Astrocyte (in vitro differentiated cells and primary cell): ENCODE measurements around the gene CERCAM. TPM values are rescaled to one million over a fixed set of nuclear protein-coding genes. Genes with fewer than 3 reads are reported as not detected.

Experiments
- DNase-seq: peaks from one replicate; pipeline ENCODE4 v3.0.0-alpha.2; 2010; ENCODE audit warnings: low read depth
- FAIRE-seq: peaks from 2 replicates; lab custom pipeline; 2011; peaks lifted over from hg19 to GRCh38; lab: Jason Lieb, UNC
- H2AFZ ChIP-seq: 2 replicates; pipeline ENCODE4 v1.6.0; 2012; ENCODE audit warnings: low read depth, low read length, inconsistent platforms
- H3K27ac ChIP-seq: 2 replicates; pipeline ENCODE4 v1.5.1; 2011; ENCODE audit warnings: low read depth, low read length, inconsistent platforms
- H3K27me3 ChIP-seq: 2 replicates; pipeline ENCODE4 v1.6.0; 2011; ENCODE audit warnings: low read length, inconsistent platforms; ENCODE audit not compliant: insufficient read depth
- H3K36me3 ChIP-seq: 2 replicates; pipeline ENCODE4 v1.5.1; 2011; ENCODE audit warnings: low read length, inconsistent platforms; ENCODE audit not compliant: insufficient read depth
- H3K4me1 ChIP-seq: 2 replicates; pipeline ENCODE4 v1.5.1; 2011; ENCODE audit warnings: low read length, inconsistent platforms; ENCODE audit not compliant: insufficient read depth
- H3K4me2 ChIP-seq: 2 replicates; pipeline ENCODE4 v1.6.0; 2012; ENCODE audit warnings: low read length, inconsistent platforms
- H3K4me3 ChIP-seq: 2 replicates; pipeline ENCODE4 v1.5.1; 2011; ENCODE audit warnings: low read depth, mild to moderate bottlenecking, low read length, inconsistent platforms; ENCODE audit not compliant: insufficient read depth
- H3K79me2 ChIP-seq: 2 replicates; pipeline ENCODE4 v1.6.0; 2012; ENCODE audit warnings: mild to moderate bottlenecking, low read length, inconsistent platforms; ENCODE audit not compliant: insufficient read depth
- H3K9ac ChIP-seq: 2 replicates; pipeline ENCODE4 v1.6.0; 2012; ENCODE audit warnings: mild to moderate bottlenecking, low read length, inconsistent platforms
- H3K9me3 ChIP-seq: 2 replicates; pipeline ENCODE4 v1.5.1; 2012; ENCODE audit warnings: low read depth, mild to moderate bottlenecking, low read length, inconsistent platforms; ENCODE audit not compliant: insufficient read depth
- H4K20me1 ChIP-seq: 2 replicates; pipeline ENCODE4 v1.6.0; 2012; ENCODE audit warnings: low read length, inconsistent platforms; ENCODE audit not compliant: insufficient read depth
- H3K27ac Mint-ChIP-seq: one replicate; pipeline ENCODE4 v1.8.0; 2021; ENCODE audit warnings: mild to moderate bottlenecking, mixed read lengths; ENCODE audit not compliant: unreplicated experiment
- H3K27me3 Mint-ChIP-seq: one replicate; pipeline ENCODE4 v1.8.0; 2021; ENCODE audit warnings: low read depth, mixed read lengths; ENCODE audit not compliant: unreplicated experiment
- H3K36me3 Mint-ChIP-seq: one replicate; pipeline ENCODE4 v1.8.0; 2021; ENCODE audit warnings: low read depth, mixed read lengths; ENCODE audit not compliant: unreplicated experiment
- H3K4me1 Mint-ChIP-seq: one replicate; pipeline ENCODE4 v1.8.0; 2021; ENCODE audit warnings: low read depth, mixed read lengths; ENCODE audit not compliant: unreplicated experiment
- H3K4me3 Mint-ChIP-seq: one replicate; pipeline ENCODE4 v1.8.0; 2021; ENCODE audit warnings: mild to moderate bottlenecking, moderate library complexity, mixed read lengths; ENCODE audit not compliant: unreplicated experiment
- H3K9me3 Mint-ChIP-seq: one replicate; pipeline ENCODE4 v1.8.0; 2021; ENCODE audit warnings: mild to moderate bottlenecking, mixed read lengths; ENCODE audit not compliant: unreplicated experiment
- EZH2 ChIP-seq: IDR thresholded peaks from 2 replicates; pipeline ENCODE4 v1.6.1; 2012; ENCODE audit warnings: mild to moderate bottlenecking, low read length, inconsistent platforms; ENCODE audit not compliant: insufficient read depth
- total RNA-seq: library from RNA; stranded (reverse); gene quantifications from 2 replicates; pipeline ENCODE4 v1.2.1, GENCODE V29; 2021
- TF ChIP-seq, protein P1 (sequence below): IDR thresholded peaks from 2 replicates; pipeline ENCODE4 v1.5.1; 2011; ENCODE audit warnings: low read depth, mild to moderate bottlenecking, inconsistent platforms, low read length, moderate library complexity; ENCODE audit not compliant: insufficient read depth

Gene CERCAM
- total RNA-seq, 1 donor from 2014 or later: 66.1 TPM

DNA sequence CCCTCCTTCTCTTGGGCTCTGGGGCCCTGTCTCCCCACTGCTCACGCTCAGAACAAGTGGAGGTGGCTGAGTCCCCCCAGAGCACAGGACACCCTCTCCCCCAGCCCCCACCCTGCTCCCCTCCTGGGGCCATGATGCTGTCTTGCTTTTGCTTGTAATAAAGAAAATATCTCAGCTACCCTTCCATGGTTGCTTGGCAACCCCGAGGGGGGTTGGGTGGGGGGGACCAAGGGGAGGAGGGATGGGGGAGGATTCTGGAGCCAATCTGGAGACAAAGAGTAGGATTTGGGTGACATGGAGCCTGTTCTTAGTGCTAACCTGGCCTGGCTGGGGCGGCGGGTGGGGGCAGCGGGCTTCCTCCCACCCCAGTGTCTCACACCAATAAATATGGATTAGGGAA is 16.1 kb upstream of the CERCAM start:
- Histone ChIP-seq H3K27ac (no peak overlapping the region), H3K4me3 (no peak overlapping the region), H3K9ac (no peak overlapping the region), H2AFZ (no peak overlapping the region), H3K4me2 (no peak overlapping the region), H3K27me3 (no peaks in the 10 kb centered on the region), H4K20me1 (no peaks in the 10 kb centered on the region), H3K4me1 (peaks cover 12% of the 10 kb centered on the region), H3K79me2 (no peaks in the 10 kb centered on the region), H3K36me3 (no peaks in the 10 kb centered on the region), H3K9me3 (no peaks in the 10 kb centered on the region)
- DNase-seq (no peak), FAIRE-seq (no peak)
- TF ChIP-seq, protein P1, sequence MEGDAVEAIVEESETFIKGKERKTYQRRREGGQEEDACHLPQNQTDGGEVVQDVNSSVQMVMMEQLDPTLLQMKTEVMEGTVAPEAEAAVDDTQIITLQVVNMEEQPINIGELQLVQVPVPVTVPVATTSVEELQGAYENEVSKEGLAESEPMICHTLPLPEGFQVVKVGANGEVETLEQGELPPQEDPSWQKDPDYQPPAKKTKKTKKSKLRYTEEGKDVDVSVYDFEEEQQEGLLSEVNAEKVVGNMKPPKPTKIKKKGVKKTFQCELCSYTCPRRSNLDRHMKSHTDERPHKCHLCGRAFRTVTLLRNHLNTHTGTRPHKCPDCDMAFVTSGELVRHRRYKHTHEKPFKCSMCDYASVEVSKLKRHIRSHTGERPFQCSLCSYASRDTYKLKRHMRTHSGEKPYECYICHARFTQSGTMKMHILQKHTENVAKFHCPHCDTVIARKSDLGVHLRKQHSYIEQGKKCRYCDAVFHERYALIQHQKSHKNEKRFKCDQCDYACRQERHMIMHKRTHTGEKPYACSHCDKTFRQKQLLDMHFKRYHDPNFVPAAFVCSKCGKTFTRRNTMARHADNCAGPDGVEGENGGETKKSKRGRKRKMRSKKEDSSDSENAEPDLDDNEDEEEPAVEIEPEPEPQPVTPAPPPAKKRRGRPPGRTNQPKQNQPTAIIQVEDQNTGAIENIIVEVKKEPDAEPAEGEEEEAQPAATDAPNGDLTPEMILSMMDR: no peak
- TF ChIP-seq EZH2: no peak
- peaks cover 3% of the 10 kb centered on the region for H3K36me3 Mint-ChIP-seq
- H3K27me3 Mint-ChIP-seq: peaks cover 31% of the 10 kb centered on the region
- H3K27ac Mint-ChIP-seq: no peak overlapping the region
- H3K4me3 Mint-ChIP-seq: no peak overlapping the region
- peaks cover 9% of the 10 kb centered on the region for H3K4me1 Mint-ChIP-seq
- peaks cover 2% of the 10 kb centered on the region for H3K9me3 Mint-ChIP-seq

DNA sequence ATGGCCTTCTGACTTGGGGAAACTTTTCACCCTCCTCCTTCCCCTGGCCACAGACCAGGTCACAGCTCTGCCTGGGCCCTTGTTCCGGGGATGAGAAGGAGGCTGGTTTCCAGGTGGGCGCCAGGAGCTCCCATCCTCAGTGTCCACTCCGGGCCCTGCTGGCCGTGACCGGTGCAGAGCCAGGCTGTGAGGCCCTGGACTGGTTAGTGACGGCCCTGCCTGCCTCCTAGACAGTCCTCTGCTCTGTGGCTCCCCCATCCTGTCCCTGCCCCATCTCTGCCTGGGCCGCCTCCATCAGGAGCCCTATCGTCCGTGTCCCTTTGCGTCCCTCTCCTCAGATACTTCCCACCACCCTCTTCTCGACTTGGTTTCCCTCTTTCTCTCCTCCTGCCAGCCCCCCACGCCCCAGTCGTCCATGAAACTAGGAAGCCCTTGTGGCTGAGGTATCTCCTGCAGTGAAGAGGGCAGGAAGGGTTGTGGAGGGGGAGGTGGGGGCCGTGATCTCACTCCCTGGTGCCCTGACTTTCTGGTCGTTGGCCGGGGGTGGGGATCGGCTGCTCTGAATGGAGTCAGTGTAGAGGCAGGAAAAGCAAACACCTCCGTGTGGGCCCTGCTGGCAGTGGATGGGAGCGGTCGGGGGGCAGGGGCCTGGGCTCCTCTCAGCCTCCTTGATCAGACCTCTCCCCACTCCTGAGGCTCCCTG is 15.4 kb upstream of the CERCAM start:
- FAIRE-seq: no peak

More for the DNA sequence above, 15.4 kb upstream of the CERCAM start:
- Mint-ChIP-seq H3K9me3 (no peaks in the 10 kb centered on the region), H3K27ac (peak overlapping the region; percentile 14), H3K4me3 (no peak overlapping the region), H3K27me3 (peaks cover 31% of the 10 kb centered on the region), H3K4me1 (peaks cover 9% of the 10 kb centered on the region), H3K36me3 (no peaks in the 10 kb centered on the region)
- Histone ChIP-seq H3K4me1 (peaks cover 12% of the 10 kb centered on the region), H3K79me2 (no peaks in the 10 kb centered on the region), H3K27ac (no peak overlapping the region), H2AFZ (peak overlapping the region; percentile 26), H3K36me3 (no peaks in the 10 kb centered on the region), H3K27me3 (no peaks in the 10 kb centered on the region), H3K4me3 (no peak overlapping the region), H4K20me1 (no peaks in the 10 kb centered on the region), H3K9me3 (no peaks in the 10 kb centered on the region), H3K4me2 (no peak overlapping the region), H3K9ac (no peak overlapping the region)
- TF ChIP-seq, protein P1: no peak
- TF ChIP-seq EZH2: no peak
- DNase-seq: no peak
